GM21447 (cell line): ENCODE measurements around the gene ME3.
"Not testable (repeated sequence)": the region's sequence is repeated elsewhere in the genome, so short reads cannot be mapped to it uniquely, and the experiment has no call there.

Experiments
- ATAC-seq: cut with Tn5 transposase; IDR thresholded peaks from one replicate; pipeline ENCODE4 v1.9.1; 2021; ENCODE audit not compliant: unreplicated experiment

The ME3 gene

DNA sequence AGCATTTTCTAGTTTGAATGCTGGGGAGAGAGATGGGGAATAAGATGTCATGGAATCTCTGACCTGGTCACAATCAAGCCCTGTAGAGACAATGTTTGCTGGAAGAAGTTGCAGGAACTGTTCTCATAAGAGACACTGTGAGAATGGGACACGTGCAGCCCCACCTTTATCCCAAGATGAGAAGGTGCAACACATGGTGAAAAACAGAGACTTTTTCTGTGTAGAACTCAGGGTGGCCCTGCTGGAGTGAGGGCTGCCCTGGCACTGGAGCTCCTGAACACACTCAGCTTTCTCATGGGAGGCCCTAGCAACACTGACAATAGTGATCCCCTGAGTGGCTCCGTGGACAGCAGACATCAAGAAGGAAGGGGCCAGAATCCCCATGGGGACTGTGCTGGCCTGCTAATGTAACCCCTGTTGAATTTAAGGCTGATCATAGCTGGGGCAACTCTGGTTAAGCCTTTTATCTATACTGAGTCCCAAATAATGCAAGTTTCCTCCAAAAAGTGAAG is 106.6 kb downstream of the ME3 start:
- ATAC-seq: no peak

GRCh38 chr11:86565388-86565787 is 107.0 kb downstream of the ME3 start:
- no peak for ATAC-seq

DNA sequence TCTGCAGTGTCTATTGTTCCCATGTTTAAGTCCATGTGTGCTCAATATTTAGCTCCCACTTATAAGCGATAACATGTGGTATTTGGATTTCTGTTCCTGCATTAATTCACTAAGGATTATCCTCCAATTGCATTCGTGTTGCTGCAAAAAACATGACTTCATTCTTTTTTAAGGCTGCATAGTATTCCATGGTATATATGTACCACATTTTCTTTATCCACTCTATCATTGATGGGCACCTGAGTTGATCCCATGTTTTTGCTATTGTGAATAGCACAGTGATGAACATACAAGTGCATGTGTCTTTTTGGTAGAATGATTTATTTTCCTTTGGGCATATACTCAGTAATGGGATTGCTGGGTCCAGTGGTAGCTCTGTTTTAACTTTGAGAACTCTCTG is 109.6 kb downstream of the ME3 start:
- ATAC-seq: not testable (repeated sequence)

GRCh38 chr11:86559311-86559945 is 113.0 kb downstream of the ME3 start:
- ATAC-seq: no peak

- no peak for ATAC-seq
Observed at GRCh38 chr11:86558841-86559240, 113.6 kb downstream of the ME3 start.

DNA sequence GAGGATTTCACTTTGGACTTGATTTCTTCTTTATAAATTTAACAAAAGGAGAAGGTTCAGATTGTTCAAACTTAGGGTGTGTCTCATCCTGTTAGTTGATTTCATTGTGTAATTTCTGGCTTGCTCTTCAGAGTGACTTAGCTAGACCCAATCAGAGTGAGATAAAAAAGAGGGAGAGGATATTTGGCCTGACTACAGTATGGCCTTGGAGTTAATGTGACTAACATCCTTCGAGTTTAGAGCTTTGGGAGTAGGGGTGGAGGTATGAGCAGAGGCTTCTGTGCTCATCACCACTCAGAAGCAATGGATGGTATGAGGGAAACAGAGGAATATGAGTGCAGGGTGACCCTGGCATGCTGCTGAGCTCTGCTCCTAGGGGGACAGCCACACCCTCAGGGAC is 114.2 kb downstream of the ME3 start:
- ATAC-seq: no peak

- ATAC-seq: no peak
Observed at GRCh38 chr11:86555866-86556265, 116.5 kb downstream of the ME3 start.

- ATAC-seq: no peak
Observed at GRCh38 chr11:86555401-86555800, 117.0 kb downstream of the ME3 start.

GRCh38 chr11:86553265-86553664 is 119.2 kb downstream of the ME3 start:
- ATAC-seq: no peak

DNA sequence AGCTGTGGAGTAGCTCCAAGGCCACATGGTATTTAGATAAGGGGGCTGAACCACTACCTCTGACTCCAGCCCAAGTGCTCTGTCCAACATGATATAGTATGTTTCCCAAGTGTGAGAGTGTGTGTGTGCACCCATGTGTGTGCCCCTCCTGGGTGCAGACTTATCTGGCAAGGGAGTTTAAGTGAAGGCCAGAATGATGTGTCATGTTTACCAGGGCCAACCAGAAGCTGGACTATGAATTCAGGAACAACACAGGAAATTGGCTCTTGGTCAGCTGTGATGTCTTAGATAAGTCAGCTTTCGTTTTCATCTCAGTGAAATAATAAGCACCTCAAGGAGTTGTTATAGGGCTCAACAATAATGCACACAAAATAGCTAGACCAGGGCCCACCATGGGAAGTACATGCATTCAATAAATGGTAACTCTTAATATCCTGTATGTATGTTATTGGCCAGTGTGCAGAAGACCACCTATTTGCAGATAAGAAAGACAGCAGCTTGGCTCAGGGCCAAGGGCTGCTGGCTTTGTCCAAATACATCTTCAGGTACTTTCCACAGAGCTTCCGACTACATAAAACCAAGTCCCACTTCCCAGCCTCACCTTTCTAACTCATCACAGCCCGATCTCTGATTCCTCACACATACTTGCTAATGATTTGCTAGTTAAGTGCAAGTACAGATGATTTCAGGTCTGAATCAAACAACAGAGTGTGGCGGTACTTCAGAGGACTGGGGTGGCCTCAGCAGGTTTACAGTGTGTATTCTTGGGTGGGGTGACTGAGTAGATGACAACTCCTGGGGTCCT is 120.9 kb downstream of the ME3 start:
- peak; percentile 74 for ATAC-seq

- ATAC-seq: no peak
Observed at GRCh38 chr11:86550757-86551156, 121.7 kb downstream of the ME3 start.

GRCh38 chr11:86548271-86548917 is 124.0 kb downstream of the ME3 start:
- no peak for ATAC-seq

DNA sequence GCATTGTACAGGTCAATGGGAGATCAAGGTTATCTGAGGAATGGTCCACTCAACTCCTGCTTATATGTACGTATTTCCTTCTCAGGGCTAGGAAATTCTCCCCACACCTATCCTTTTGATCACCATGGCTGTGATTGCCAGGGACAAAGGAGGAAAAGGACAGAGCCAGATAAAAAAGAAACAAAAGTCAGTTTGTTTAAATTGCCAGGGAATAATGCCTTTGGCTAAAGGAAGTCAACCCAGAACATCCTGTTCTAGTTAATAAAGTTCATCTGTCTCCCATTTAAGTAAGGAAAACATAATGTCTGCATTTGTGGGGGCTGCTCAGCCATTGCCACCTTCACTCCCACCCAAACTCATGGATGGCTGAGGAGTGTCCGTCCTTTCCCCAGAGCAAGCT is 124.7 kb downstream of the ME3 start:
- no peak for ATAC-seq

GRCh38 chr11:86541299-86541698 is 131.1 kb downstream of the ME3 start:
- ATAC-seq: not testable (repeated sequence)

GRCh38 chr11:86538223-86538548 is 134.2 kb downstream of the ME3 start:
- no peak for ATAC-seq

DNA sequence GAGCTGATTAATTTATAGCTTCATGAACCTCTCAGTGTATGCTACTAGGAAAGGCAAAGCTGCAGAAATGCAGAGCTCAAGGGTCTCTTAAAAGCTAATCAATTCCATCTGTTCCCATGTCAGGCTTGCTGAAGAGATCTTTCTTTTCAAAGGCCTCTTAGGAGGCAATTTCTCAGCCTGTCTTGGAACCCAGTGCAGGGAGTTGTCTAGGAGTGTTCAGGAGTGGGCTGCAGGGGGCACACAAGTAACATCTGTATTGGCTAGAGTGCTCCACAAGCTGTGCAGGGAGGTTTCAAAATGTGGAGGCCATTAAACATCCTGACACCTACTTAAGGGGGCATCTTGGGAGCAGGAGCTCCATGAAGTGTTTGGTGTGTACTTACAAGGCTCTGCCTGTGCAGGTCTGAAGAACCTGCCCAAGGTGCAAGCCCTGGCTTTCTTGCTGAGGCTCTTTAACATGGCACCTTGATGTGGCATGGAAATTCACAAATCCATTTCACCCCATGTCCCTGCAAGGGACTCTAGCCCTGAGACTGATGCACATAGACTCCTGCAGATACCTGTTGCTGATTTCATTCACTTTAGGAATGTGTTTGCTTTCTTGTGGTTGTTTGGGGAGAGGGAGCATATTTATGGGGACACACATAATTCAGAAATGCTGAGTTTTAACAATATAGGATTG is 134.7 kb downstream of the ME3 start:
- no peak for ATAC-seq

- no peak for ATAC-seq
Observed at GRCh38 chr11:86535773-86536172, 136.6 kb downstream of the ME3 start.

- no peak for ATAC-seq
Observed at GRCh38 chr11:86524620-86525352, 147.6 kb downstream of the ME3 start.

DNA sequence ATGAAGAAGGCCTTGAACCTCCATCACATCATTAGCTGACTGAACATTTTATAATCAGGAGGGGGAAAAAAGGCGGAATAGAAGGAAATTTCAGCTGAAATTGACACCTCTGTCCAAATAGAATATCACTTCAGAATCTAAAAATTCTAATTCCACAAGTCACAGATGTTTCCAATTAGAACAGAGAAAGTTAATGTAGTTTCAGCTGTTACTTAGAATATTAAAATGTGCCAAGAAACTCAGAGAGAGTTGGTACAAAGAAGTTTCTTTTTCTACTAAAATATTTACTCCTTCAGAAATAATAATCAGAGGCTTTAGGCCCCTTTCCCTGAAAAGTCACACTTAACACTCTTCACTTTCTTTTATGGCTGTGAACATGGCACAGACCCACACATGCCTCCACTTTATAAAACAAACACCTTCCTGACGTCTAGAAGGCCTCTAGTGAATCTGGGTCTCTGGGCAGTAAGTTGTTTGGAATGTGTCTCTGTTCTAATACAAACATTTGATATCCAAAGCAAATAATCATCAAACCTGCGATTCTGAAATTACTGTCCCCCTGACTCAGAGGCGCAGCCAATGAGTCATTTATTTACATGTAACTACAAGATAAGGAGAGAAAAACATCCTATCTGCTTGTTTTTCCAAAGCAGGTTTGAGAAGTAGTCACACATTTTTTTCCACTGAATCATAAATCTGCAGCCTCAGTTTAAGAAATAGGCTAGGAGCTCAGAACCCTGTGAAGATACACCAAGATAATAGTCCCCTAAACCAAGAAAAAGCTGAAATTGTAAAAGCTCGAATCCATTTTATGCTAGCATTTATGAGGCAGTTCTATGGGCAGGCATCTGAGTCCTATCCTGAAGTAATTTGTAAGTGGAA is 148.4 kb downstream of the ME3 start:
- no peak for ATAC-seq

GRCh38 chr11:86522512-86522911 is 149.9 kb downstream of the ME3 start:
- not testable (repeated sequence) for ATAC-seq
